IMR-90 (cell line): ENCODE measurements around the gene SLC46A3. TPM values are rescaled to one million over a fixed set of nuclear protein-coding genes. Genes with fewer than 3 reads are reported as not detected.

Experiments
- ATAC-seq: fragments of 200-7000 bp; cut with Tn5 transposase; 2 replicates; pipeline ENCODE4 v1.9.1; 2020; ENCODE audit warnings: low read depth, mild to moderate bottlenecking, moderate library complexity
- BruUV-seq: library from RNA; stranded (reverse); fragments of 400-500 nt; replicated peaks from 2 replicates; lab custom pipeline; 2021; lab: Mats Ljungman, UMichigan
- CTCF ChIA-PET: fragments of 300-600 bp; formaldehyde crosslinking; extraction: SDS; loops from one replicate; lab custom pipeline; 2021; ENCODE audit warnings: antibody characterized with exemption; lab: Yijun Ruan, JAX
- POLR2A ChIA-PET: fragments of 300-600 bp; sonication (Branson Sonifier 250); formaldehyde crosslinking; loops from one replicate; lab custom pipeline; 2022; ENCODE audit warnings: antibody characterized with exemption; ENCODE audit not compliant: unreplicated experiment; lab: Charles Lee
- DNase-seq: peaks from one replicate; pipeline ENCODE4 v3.0.0; 2013
- H2AFZ ChIP-seq: replicated peaks from 2 replicates; pipeline ENCODE3; 2013; ENCODE audit warnings: low read length, mild to moderate bottlenecking; ENCODE audit not compliant: poor library complexity
- H2AK5ac ChIP-seq: 2 replicates; pipeline ENCODE4 v1.6.1; 2013; ENCODE audit warnings: low read depth, low read length, inconsistent platforms
- H2AK9ac ChIP-seq: replicated peaks from 2 replicates; pipeline ENCODE3; 2013; ENCODE audit warnings: mild to moderate bottlenecking, low read depth, low read length, moderate library complexity; ENCODE audit not compliant: poor library complexity
- H2BK120ac ChIP-seq: 2 replicates; pipeline ENCODE4 v1.6.1; 2013; ENCODE audit warnings: low read depth, low read length, inconsistent platforms
- H2BK15ac ChIP-seq: 3 replicates; pipeline ENCODE4 v1.6.1; 2013; ENCODE audit warnings: low read depth, low read length, inconsistent platforms
- H2BK20ac ChIP-seq: 2 replicates; pipeline ENCODE4 v1.6.1; 2013; ENCODE audit warnings: low read depth, mild to moderate bottlenecking, inconsistent platforms, low read length, moderate library complexity
- H2BK5ac ChIP-seq: 2 replicates; pipeline ENCODE4 v1.6.1; 2013; ENCODE audit warnings: mild to moderate bottlenecking, low read depth, low read length, inconsistent platforms; ENCODE audit not compliant: poor library complexity, severe bottlenecking
- H3K14ac ChIP-seq: replicated peaks from 2 replicates; pipeline ENCODE4 v1.6.1; 2013; ENCODE audit warnings: low read depth, low read length, inconsistent platforms
- H3K18ac ChIP-seq: 2 replicates; pipeline ENCODE4 v1.6.1; 2013; ENCODE audit warnings: low read depth, low read length, control low read depth
- H3K23ac ChIP-seq: 2 replicates; pipeline ENCODE4 v1.6.1; 2013; ENCODE audit warnings: low read depth, low read length, inconsistent platforms
- H3K27ac ChIP-seq: 2 replicates; pipeline ENCODE4 v1.5.1; 2013; ENCODE audit warnings: mild to moderate bottlenecking, control low read depth, low read length; ENCODE audit not compliant: insufficient read depth
- H3K27me3 ChIP-seq: 2 replicates; pipeline ENCODE4 v1.6.1; 2013; ENCODE audit warnings: low read length; ENCODE audit not compliant: control insufficient read depth, insufficient read depth
- H3K36me3 ChIP-seq: 2 replicates; pipeline ENCODE4 v1.6.1; 2013; ENCODE audit warnings: low read length, mixed read lengths; ENCODE audit not compliant: control insufficient read depth, insufficient read depth
- H3K4ac ChIP-seq: 2 replicates; pipeline ENCODE4 v1.6.1; 2013; ENCODE audit warnings: low read depth, low read length, inconsistent platforms
- H3K4me1 ChIP-seq: 2 replicates; pipeline ENCODE4 v1.6.1; 2013; ENCODE audit warnings: low read length, mixed read lengths; ENCODE audit not compliant: control insufficient read depth, insufficient read depth
- H3K4me2 ChIP-seq: 2 replicates; pipeline ENCODE4 v1.6.1; 2013; ENCODE audit warnings: low read depth, mild to moderate bottlenecking, control low read depth, low read length, moderate library complexity
- H3K4me3 ChIP-seq: 2 replicates; pipeline ENCODE4 v1.5.1; 2013; ENCODE audit warnings: low read depth, mild to moderate bottlenecking, control low read depth, low read length, moderate library complexity; ENCODE audit not compliant: insufficient read depth
- H3K56ac ChIP-seq: 2 replicates; pipeline ENCODE4 v1.6.1; 2013; ENCODE audit warnings: low read length, inconsistent platforms; ENCODE audit not compliant: insufficient read depth; ENCODE audit errors: extremely low read depth
- H3K79me1 ChIP-seq, 2 experiments: 2 replicates each; pipeline ENCODE4 v1.6.1; 2013; ENCODE audit warnings: low read length in 2 of 2, inconsistent platforms in 1 of 2, low read depth in 1 of 2
- H3K9ac ChIP-seq: 2 replicates; pipeline ENCODE4 v1.6.1; 2013; ENCODE audit warnings: low read depth, low read length, control low read depth
- H3K9me1 ChIP-seq: 2 replicates; pipeline ENCODE4 v1.6.1; 2013; ENCODE audit warnings: low read length, inconsistent platforms; ENCODE audit not compliant: insufficient read depth
- H3K9me3 ChIP-seq: 2 replicates; pipeline ENCODE4 v1.6.1; 2013; ENCODE audit warnings: low read length; ENCODE audit not compliant: control insufficient read depth, insufficient read depth
- H4K20me1 ChIP-seq: 2 replicates; pipeline ENCODE4 v1.6.1; 2013; ENCODE audit warnings: low read length, inconsistent platforms; ENCODE audit not compliant: insufficient read depth
- H4K5ac ChIP-seq: 2 replicates; pipeline ENCODE4 v1.6.1; 2013; ENCODE audit warnings: mild to moderate bottlenecking, low read depth, low read length, control low read depth
- H4K8ac ChIP-seq, 2 experiments: 2 replicates each; pipeline ENCODE4 v1.6.1; 2013; ENCODE audit warnings: low read depth in 2 of 2, low read length in 2 of 2, control low read depth in 1 of 2, inconsistent platforms in 1 of 2
- H4K91ac ChIP-seq: 2 replicates; pipeline ENCODE4 v1.6.1; 2013; ENCODE audit warnings: low read depth, low read length, inconsistent platforms; ENCODE audit not compliant: insufficient read depth
- BHLHE40 ChIP-seq: fragments of 150-350 bp; IDR thresholded peaks from 2 replicates; pipeline ENCODE4 v1.6.1; 2016; ENCODE audit warnings: mild to moderate bottlenecking, low read depth, low read length
- ELK1 ChIP-seq: fragments of 150-350 bp; IDR thresholded peaks from 2 replicates; pipeline ENCODE4 v1.6.1; 2016; ENCODE audit warnings: low read depth, mild to moderate bottlenecking, low read length, moderate library complexity, borderline replicate concordance
- MAZ ChIP-seq: IDR thresholded peaks from 2 replicates; pipeline ENCODE4 v1.6.1; 2012; ENCODE audit warnings: low read depth, mild to moderate bottlenecking, low read length, improper control_type of control experiment, moderate library complexity, borderline replicate concordance
- NFE2L2 ChIP-seq: fragments of 150-350 bp; IDR thresholded peaks from 2 replicates; pipeline ENCODE4 v1.6.1; 2016; ENCODE audit warnings: low read depth, mild to moderate bottlenecking, low read length
- SMC3 ChIP-seq: fragments of 150-350 bp; IDR thresholded peaks from 2 replicates; pipeline ENCODE4 v1.6.1; 2016; ENCODE audit warnings: low read depth, mild to moderate bottlenecking, antibody characterized with exemption, low read length, moderate library complexity
- USF2 ChIP-seq: fragments of 150-350 bp; IDR thresholded peaks from 2 replicates; pipeline ENCODE4 v1.6.1; 2017; ENCODE audit warnings: mild to moderate bottlenecking, antibody characterized with exemption, low read length, low read depth
- WGBS, 2 experiments: methylation state at CpG; one replicate each; pipeline versions ENCODE4 v1.1.5 to v1.1.7; 2013; ENCODE audit warnings: missing lambda C conversion rate in 2 of 2; ENCODE audit not compliant: insufficient read length in 1 of 2; ENCODE audit errors: extremely low coverage in 2 of 2; 5-methylcytosine and 5-hydroxymethylcytosine counted together
- dilution Hi-C: fragments of 300-500 bp; cut with HindIII; formaldehyde crosslinking; loops from one replicate; pipeline ENCODE4 v1.14.3; 2018; ENCODE audit warnings: low sequenced_read_pairs; ENCODE audit not compliant: unreplicated experiment
- in situ Hi-C: fragments of 300-500 bp; cut with MboI; formaldehyde crosslinking; loops from 3 replicates; pipeline ENCODE4 v1.14.3; 2019; ENCODE audit warnings: low sequenced_read_pairs, inconsistent platforms, mixed read lengths
- intact Hi-C: fragments of 100-400 bp; cut with micrococcal nuclease; formaldehyde crosslinking; loops from 2 replicates; pipeline ENCODE4 v1.10.0; 2022
- polyA plus RNA-seq, 3 experiments: library from polyadenylated mRNA; depleted of rRNA; stranded (reverse); fragments of >200 nt; gene quantifications; 2 replicates each; pipeline ENCODE4 v1.2.3, GENCODE V29; 2012; ENCODE audit warnings: low replicate concordance in 1 of 3
- total RNA-seq: library from RNA; depleted of rRNA; stranded (reverse); fragments of >200 nt; gene quantifications from 2 replicates; pipeline ENCODE4 v1.2.3, GENCODE V29; 2012

Gene SLC46A3
- total and polyA plus RNA-seq, 2 of the 4 experiments (the other 2 are of a cell fraction), result 0.54 to 0.89 TPM

GRCh38 chr13:28753946-28754345 lies 35.2 kb upstream of the SLC46A3 start:
- H4K91ac ChIP-seq, result peak overlapping the region; percentile 88
- intact Hi-C loops, result loop anchor here (5.0 kb wide), 2 partner anchors 37 to 38 kb away; partner anchors contain the start of gene SLC46A3
- ChIA-PET POLR2A (no interaction called here), CTCF (no interaction called here)
- H2BK15ac ChIP-seq, result peak overlapping the region; percentile 57; the same call in 2 of the 3 replicates
- H4K20me1 ChIP-seq, result no peaks in the 10 kb centered on the region
- H3K56ac ChIP-seq, result peak overlapping the region; percentile 23; the same call in 1 of the 2 replicates
- no peaks in the 10 kb centered on the region for H3K27me3 ChIP-seq
- BruUV-seq, result no TSS peak
- H3K9me3 ChIP-seq, result 0 out of 2 replicates have a peak, but pooled peaks cover 2% of the 10 kb centered on the region
- peaks cover 6% of the 10 kb centered on the region for H3K4me1 ChIP-seq
- H3K36me3 ChIP-seq, result no peaks in the 10 kb centered on the region
- H3K9ac ChIP-seq, result no peak overlapping the region
- H3K79me1 ChIP-seq, result no peaks in the 10 kb centered on the region
- H3K23ac ChIP-seq, result peak overlapping the region; percentile 66
- dilution Hi-C loops, result no loop called here
- H3K27ac ChIP-seq, result peak overlapping the region; percentile 59; the same call in 1 of the 2 replicates
- peak overlapping the region; percentile 93 for H2BK20ac ChIP-seq
- H3K9me1 ChIP-seq, result peaks cover 2% of the 10 kb centered on the region; the same call in 1 of the 2 replicates
- H4K5ac ChIP-seq, result peak overlapping the region; percentile 58
- peak overlapping the region; percentile 54 for H2AK5ac ChIP-seq
- H4K8ac ChIP-seq, result peak overlapping the region; percentile 35 to 44; a peak in 3 of 4 replicates
- peak; percentile 57 for ATAC-seq
- no peak for DNase-seq
- H2AFZ ChIP-seq, result peak overlapping the region; percentile 69
- no peak overlapping the region for H3K4me2 ChIP-seq
- in situ Hi-C loops, result no loop called here
- H3K4ac ChIP-seq, result peak overlapping the region; percentile 96
- peak overlapping the region; percentile 97 for H2BK120ac ChIP-seq
- TF ChIP-seq MAZ (no peak), USF2 (no peak), BHLHE40 (no peak), ELK1 (no peak), NFE2L2 (no peak), SMC3 (no peak)
- peak overlapping the region; percentile 35 for H2AK9ac ChIP-seq
- H2BK5ac ChIP-seq, result peak overlapping the region; percentile 78
- no peak overlapping the region for H3K4me3 ChIP-seq
- H3K14ac ChIP-seq, result peak overlapping the region; percentile 82
- H3K18ac ChIP-seq, result peak overlapping the region; percentile 85
- 91% methylated on average over 3 of the region's 3 CpGs; no CpG with 5 or more reads in 1 of the 2 experiments for WGBS, 2 experiments
